NCI-H1436 treated with DMSO at 0.1 percent for 48 hours (cell line): Measurements from ENCODE around the gene FAT4.

Experiments
- DNase-seq: peaks from one replicate; lab custom pipeline; 2025; lab: John Stamatoyannopoulos, UW

Gene FAT4

GRCh38 chr4:125316791-125317524, 2.2 kb downstream of the FAT4 start:
- no peak for DNase-seq

DNA sequence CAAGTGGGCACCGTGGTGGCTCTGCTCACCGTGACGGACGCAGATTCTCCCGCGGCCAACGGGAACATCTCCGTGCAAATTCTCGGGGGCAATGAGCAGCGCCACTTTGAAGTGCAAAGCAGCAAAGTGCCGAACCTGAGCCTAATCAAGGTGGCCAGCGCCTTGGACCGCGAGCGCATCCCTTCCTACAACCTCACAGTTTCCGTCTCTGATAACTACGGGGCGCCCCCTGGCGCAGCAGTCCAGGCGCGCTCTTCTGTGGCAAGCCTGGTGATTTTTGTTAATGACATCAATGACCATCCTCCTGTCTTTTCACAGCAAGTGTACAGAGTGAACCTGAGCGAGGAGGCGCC, 2.7 kb downstream of the FAT4 start:
- no peak for DNase-seq

GRCh38 chr4:125319311-125319710, 4.6 kb downstream of the FAT4 start:
- no peak for DNase-seq

DNA sequence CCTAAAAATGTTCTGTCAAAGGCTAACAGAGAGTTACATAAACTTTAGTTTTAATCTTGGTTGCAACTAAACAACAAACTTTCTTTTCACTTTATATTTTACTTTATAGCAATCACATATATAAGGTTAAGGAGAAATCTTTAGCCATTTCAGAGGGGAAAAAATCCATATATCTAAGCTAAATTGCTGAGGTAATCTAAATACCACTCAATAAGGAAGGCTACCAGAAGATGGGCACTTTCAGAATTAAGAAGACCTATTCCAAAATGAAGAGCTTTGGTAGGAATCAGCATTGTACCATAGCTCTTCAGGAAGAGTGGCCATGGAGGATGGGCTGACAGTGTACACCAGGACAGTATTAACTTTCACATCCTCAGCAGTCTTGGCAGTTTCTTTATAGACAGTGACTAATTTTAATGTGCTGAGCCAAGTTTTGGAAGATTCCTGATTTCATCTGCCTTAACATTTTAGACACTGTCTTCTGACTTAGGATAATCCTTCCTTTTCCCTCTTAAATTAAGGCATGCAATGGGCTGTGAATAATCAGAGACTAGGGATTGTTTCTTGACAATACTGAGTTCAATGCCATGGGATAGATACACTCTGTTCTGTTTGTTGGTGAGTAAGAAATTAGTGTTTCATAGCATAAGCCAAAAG, 7.1 kb downstream of the FAT4 start:
- no peak for DNase-seq

GRCh38 chr4:125322366-125322730, 7.6 kb downstream of the FAT4 start:
- DNase-seq = no peak

- DNase-seq = no peak
Observed at GRCh38 chr4:125323654-125324053, 8.9 kb downstream of the FAT4 start.

DNA sequence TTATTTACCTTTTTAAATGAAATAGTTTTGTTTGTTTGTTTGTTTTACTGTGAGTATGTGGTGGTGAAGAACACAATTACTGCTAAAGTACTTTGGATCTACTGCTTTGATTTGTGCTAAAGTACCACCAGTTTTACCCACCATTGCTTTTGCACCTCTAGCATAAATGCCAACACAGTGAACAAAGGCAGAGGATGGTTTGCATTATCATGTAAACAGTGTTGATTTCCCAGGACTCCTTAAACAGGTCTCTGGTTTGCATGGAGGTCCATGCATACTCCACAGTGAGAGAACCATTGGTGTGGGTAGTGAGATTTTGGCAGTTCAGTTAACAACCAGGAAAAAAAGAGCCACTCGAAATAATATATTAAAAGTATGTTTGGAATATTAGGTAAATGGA, 11.0 kb downstream of the FAT4 start:
- no peak for DNase-seq

GRCh38 chr4:125331116-125331515, 16.4 kb downstream of the FAT4 start:
- DNase-seq = no peak

- no peak for DNase-seq
Observed at GRCh38 chr4:125334926-125335325, 20.2 kb downstream of the FAT4 start.

GRCh38 chr4:125338814-125339213, 24.1 kb downstream of the FAT4 start:
- no peak for DNase-seq

DNA sequence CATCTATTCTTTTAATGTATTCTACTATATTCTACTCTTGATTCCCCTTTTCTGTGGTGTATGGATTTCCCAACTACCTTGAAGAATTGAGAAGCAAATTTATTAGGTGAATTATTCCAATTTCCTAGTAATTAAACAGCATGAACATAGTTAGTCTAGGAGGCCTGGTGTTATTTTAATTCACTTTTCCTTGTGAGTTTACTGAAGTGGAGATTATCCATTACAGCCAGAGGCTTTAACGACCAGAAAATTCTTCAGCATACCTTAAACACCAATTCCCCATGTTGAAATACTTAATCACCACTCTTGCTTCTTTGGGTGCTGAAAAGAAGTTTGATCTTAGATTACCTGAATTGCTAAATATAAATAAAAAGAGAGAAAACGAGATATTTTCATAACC, 29.4 kb downstream of the FAT4 start:
- no peak for DNase-seq

- DNase-seq = no peak
Observed at GRCh38 chr4:125346616-125347015, 31.9 kb downstream of the FAT4 start.

DNA sequence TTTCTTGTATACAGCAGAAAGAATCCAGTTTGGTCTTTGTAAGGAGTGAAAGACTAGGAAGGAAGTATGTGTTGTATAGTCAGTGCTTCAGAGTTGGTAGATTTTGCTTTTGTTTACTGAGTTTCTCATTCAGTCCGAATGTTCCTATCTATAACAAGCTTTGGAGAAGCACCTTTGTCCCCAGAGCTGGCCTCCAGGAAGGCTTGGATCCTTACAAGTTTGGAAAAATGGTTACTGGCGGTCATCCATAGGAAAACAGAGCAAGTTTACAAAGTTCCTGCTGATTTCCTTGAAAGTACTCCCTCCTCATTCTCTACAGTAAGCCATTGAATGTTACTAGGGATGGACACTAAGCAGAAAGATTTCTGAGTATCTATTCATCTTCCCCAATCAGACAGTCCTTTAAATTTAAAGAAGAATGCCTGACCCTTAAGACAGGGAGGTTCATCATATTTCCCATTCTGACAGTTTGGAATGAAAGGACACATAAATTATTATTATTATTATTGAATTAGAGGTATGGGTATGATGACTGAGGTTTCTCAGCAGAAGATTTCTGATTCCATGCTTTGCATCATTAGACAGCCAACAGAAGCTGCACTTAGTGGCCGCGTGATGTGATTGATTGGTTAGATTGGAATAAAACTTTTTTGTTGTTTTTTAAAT, 35.8 kb downstream of the FAT4 start:
- no peak for DNase-seq

GRCh38 chr4:125352521-125352920, 37.8 kb downstream of the FAT4 start:
- DNase-seq = no peak

DNA sequence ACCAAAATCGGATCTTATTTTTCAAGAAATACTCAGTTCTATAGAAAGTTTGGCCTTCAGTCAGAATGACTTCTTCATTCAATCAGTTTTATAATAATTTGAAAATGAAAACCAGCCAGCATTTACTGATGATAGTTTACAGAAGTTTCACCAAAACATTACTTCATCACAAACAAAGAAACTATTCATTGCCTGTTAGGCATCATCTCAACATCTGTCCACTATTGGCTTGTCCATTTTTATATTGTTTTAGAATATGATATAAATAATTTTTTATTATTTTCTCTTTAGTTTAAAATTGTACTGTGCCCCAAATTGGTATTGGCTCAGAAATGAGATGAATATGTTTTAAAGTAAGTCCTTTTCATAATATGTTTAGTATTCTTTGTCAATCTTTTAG, 38.4 kb downstream of the FAT4 start:
- DNase-seq = no peak

DNA sequence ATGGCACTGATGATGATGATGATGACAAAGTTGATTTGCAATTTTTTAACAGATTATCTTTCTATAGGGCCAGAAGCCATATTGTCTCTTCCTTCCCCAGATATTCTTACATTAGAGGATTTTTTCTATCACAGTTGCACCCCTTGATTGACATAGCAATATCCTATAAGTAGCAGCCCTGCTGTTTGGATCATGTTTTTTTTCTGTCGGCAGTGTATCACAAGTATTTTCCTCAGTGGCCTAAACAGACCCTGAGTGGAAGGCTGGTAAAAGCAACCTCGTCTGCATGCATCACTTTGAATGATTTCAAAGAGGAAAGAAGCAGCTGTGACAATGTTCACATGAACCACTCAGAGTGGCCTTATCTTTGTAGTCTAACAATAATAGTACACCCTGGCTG, 41.0 kb downstream of the FAT4 start:
- DNase-seq = no peak

DNA sequence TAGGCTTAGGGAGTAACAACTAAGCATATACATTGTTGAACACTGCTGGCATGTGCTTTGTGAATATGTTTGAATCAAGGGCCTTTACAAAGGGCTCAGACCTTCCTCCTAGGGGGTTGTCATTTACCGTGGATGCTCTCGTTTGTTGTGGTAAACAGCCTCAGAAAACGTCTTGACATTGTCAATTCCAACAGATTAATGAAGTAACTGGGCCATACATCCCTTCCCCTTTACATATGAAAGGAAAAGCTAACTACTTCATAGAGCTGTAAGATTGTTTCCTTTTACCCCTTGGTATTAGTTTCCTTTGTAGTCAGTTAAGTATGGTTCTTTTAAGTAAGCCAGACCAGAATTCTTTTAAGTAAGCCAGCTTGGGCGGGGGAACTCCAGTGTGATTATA, 42.9 kb downstream of the FAT4 start:
- DNase-seq = no peak

DNA sequence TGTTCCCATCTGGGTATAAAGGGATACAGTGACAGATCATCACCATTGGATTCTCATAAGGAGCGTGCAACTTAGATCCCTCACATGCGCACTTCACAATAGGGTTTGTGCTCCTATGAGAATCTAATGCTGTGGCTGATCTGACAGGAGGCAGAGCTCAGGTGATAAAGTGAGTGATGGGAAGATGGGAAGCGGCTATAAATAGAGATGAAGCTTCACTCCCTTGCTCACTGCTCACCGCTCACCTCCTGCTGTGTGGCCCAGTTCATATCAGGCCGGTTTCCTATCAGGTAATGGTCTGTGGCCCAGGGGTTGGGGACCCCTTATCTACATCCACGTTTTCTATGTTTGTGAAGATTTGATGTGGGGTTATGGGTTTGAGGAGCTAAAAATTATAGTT, 43.7 kb downstream of the FAT4 start:
- DNase-seq = no peak

DNA sequence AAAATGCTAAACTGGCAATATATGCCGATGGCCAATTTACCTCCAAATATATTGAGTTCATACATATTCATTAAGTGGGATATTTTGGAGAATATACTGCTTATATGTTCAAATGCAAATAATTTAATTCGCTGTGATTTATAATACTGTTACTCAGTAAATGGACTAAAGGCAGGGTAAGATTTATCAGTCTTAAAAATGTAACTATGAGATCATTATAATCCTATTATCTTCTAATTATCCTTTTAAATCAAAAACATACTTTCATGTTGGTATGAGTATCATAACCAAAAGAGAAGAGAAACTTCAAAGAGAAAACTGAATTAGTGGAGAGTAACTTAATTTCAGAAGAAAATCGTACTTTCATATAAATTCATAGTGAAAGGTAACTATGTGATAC, 44.6 kb downstream of the FAT4 start:
- DNase-seq = no peak

- no peak for DNase-seq
Observed at GRCh38 chr4:125359960-125360634, 45.3 kb downstream of the FAT4 start.

DNA sequence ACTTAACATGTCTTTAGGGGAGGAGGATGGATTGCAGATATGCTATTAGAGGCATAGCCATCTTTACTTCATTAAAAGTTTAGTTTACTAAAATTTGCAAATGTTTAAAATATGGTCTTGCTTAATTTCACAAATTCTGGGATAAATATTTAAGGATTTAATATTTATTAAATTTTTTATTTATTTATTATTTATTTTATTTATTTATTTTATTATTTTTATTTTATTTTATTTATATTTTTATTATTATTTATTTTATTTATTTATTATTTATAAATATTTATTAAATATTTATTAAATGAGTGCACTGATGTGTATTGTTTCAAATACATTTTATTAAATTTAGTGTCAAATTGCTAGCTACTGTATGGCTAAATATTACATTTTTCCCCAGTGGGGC, 46.0 kb downstream of the FAT4 start:
- DNase-seq = no peak
